Measurements from ENCODE around the gene CDK19. TPM values are rescaled to one million over a fixed set of nuclear protein-coding genes. Genes with fewer than 3 reads are reported as not detected.
"Not testable (repeated sequence)": the region's sequence is repeated elsewhere in the genome, so short reads cannot be mapped to it uniquely, and the experiment has no call there.

The CDK19 gene
- total RNA-seq, 5 donors from 2014 or later (not counting 1 experiment from before 2014, with no cell fraction given) = 11.4 to 16.1 (median 14.2) TPM

DNA sequence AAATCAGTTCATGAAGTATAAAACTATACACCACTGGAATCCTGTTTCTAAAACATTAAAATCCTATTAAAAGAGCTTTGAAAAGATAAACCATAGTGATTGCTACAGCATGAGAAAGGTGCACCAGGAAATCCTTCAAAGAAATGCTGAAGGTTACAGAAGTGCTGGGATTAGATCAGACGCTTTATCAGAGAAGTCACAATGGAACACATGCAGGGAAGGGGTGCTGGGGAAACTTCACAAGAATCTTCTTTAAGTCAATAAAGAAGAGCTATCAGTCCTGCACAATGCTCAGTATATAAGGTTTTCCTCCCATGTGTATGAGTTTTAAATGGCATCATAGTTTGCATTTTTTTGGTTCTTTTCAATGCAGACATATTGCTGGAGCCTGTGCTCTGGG lies 201.2 kb downstream of the CDK19 start:
- peaks cover 52% of the 10 kb centered on the region for H3K36me3 Mint-ChIP-seq
- no peak overlapping the region for H3K27ac Mint-ChIP-seq
- no peaks in the 10 kb centered on the region for H3K27me3 ChIP-seq (replicated peaks in 1 of 2; ENCODE audit: control insufficient read depth in 2 of 2, extremely low read depth in 1 of 2, insufficient read depth in 2 of 2, low read length in 1 of 2)
- ChIA-PET POLR2A (no interaction called here), CTCF (interaction anchor here in 1 of 2 donors (0.5 to 0.9 kb wide), 2 partner anchors 84 to 88 kb away, joined by 3 read pairs; no protein-coding TSS in a partner anchor)
- no peaks in the 10 kb centered on the region for H3K27me3 Mint-ChIP-seq
- H3K4me3 ChIP-seq (ENCODE audit: control insufficient read depth in 1 of 2, extremely low read depth in 1 of 2, low read length in 1 of 2) = no peak overlapping the region
- no CpG with 5 or more reads among the region's 1 CpG for WGBS (ENCODE audit: insufficient coverage)
- DNase-seq (no peak), ATAC-seq (replicated peaks in 1 of 4) (no peak)
- H3K4me3 Mint-ChIP-seq = no peak overlapping the region
- no peaks in the 10 kb centered on the region for H3K4me1 ChIP-seq (ENCODE audit: control insufficient read depth in 1 of 2, extremely low read depth in 1 of 2, insufficient read depth in 2 of 2, low read length in 2 of 2)
- H3K9me3 ChIP-seq = no peaks in the 10 kb centered on the region
- H3K36me3 ChIP-seq (ENCODE audit: control insufficient read depth in 2 of 2, extremely low read depth in 1 of 2, insufficient read depth in 1 of 2, low read length in 1 of 2) = peaks cover 4 to 14% of the 10 kb centered on the region in 2 donors
- H3K27ac ChIP-seq (ENCODE audit: low read length) = no peak overlapping the region
- no peaks in the 10 kb centered on the region for H3K9me3 Mint-ChIP-seq
- H3K4me1 Mint-ChIP-seq = peaks cover 0 to 2% (median 0%) of the 10 kb centered on the region in 3 donors

DNA sequence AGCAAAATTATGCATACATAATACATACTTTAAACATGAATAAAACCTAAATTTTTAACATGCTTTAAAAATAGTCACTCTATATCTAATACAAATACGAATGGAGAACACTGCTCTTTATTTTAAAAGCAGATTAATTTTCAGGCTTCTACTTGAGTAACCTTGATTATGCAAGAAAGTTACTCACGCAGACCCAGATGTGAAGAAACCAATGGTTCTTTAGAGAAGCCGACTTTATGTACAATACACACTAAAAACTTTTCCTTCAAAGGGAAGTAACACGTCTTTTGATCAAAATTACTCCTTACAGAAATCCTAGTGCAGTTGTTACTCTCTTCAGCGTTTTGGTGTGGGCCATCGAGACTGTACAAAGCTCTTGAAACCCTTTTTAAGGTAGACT lies 201.9 kb downstream of the CDK19 start:
- Mint-ChIP-seq H3K4me1 (no peaks in the 10 kb centered on the region), H3K9me3 (no peaks in the 10 kb centered on the region), H3K27ac (no peak overlapping the region), H3K4me3 (no peak overlapping the region), H3K36me3 (peaks cover 48% of the 10 kb centered on the region), H3K27me3 (no peaks in the 10 kb centered on the region)
- Histone ChIP-seq H3K9me3 (no peaks in the 10 kb centered on the region), H3K4me3 (ENCODE audit: control insufficient read depth in 1 of 2, extremely low read depth in 1 of 2, low read length in 1 of 2) (no peak overlapping the region), H3K36me3 (ENCODE audit: control insufficient read depth in 2 of 2, extremely low read depth in 1 of 2, insufficient read depth in 1 of 2, low read length in 1 of 2) (peaks cover 4 to 14% of the 10 kb centered on the region in 2 donors), H3K27ac (ENCODE audit: low read length) (no peak overlapping the region), H3K27me3 (replicated peaks in 1 of 2; ENCODE audit: control insufficient read depth in 2 of 2, extremely low read depth in 1 of 2, insufficient read depth in 2 of 2, low read length in 1 of 2) (no peaks in the 10 kb centered on the region), H3K4me1 (ENCODE audit: control insufficient read depth in 1 of 2, extremely low read depth in 1 of 2, insufficient read depth in 2 of 2, low read length in 2 of 2) (no peaks in the 10 kb centered on the region)
- 100% methylated on average over 2 of the region's 6 CpGs for WGBS (ENCODE audit: insufficient coverage)
- DNase-seq (no peak), ATAC-seq (replicated peaks in 1 of 4) (no peak)
- CTCF ChIA-PET = interaction anchor here in 1 of 2 donors (0.5 kb wide), 1 partner anchor 84 kb away, joined by 3 read pairs; no protein-coding TSS in a partner anchor
- POLR2A ChIA-PET = no interaction called here

- H3K4me3 Mint-ChIP-seq = no peak overlapping the region
- ChIA-PET CTCF (interaction anchor here in 1 of 2 donors (0.5 to 0.6 kb wide), 2 partner anchors 11 to 30 kb away, joined by 3 read pairs; no protein-coding TSS in a partner anchor), POLR2A (no interaction called here)
- peaks cover 43% of the 10 kb centered on the region for H3K36me3 Mint-ChIP-seq
- DNase-seq (no peak), ATAC-seq (replicated peaks in 1 of 4) (no peak)
- H3K4me1 Mint-ChIP-seq = no peaks in the 10 kb centered on the region
- H3K9me3 Mint-ChIP-seq = no peaks in the 10 kb centered on the region
- Histone ChIP-seq H3K4me3 (ENCODE audit: control insufficient read depth in 1 of 2, extremely low read depth in 1 of 2, low read length in 1 of 2) (no peak overlapping the region), H3K9me3 (no peaks in the 10 kb centered on the region), H3K4me1 (ENCODE audit: control insufficient read depth in 1 of 2, extremely low read depth in 1 of 2, insufficient read depth in 2 of 2, low read length in 2 of 2) (no peaks in the 10 kb centered on the region), H3K36me3 (ENCODE audit: control insufficient read depth in 2 of 2, extremely low read depth in 1 of 2, insufficient read depth in 1 of 2, low read length in 1 of 2) (peaks cover 4 to 14% of the 10 kb centered on the region in 2 donors), H3K27me3 (replicated peaks in 1 of 2; ENCODE audit: control insufficient read depth in 2 of 2, extremely low read depth in 1 of 2, insufficient read depth in 2 of 2, low read length in 1 of 2) (no peaks in the 10 kb centered on the region), H3K27ac (ENCODE audit: low read length) (no peak overlapping the region)
- WGBS (ENCODE audit: insufficient coverage) = no CpG with 5 or more reads among the region's 1 CpG
- H3K27me3 Mint-ChIP-seq = no peaks in the 10 kb centered on the region
- H3K27ac Mint-ChIP-seq = no peak overlapping the region
Measured at GRCh38 chr6:110612298-110612697, 203.0 kb downstream of the CDK19 start.

DNA sequence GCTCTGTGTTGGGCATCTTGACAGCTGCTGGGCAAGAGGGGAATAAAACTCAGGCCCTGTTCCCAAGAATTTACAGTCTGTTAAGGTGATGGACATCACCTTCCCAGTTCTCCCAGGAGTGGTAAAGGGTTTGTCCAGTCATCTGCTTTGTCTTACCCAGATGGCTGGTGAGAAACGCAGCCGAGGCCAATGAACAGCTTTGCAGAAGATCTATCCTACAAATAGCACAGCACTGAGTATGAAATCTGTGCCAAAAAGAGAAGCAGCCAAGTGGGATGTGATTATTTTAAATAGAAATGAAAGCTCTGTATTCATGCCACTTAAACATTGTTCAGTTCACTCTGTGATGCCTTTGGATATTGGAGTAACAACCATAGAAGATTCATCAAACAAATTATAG lies 206.2 kb downstream of the CDK19 start:
- POLR2A ChIA-PET = no interaction called here
- ATAC-seq (replicated peaks in 1 of 4) = no peak

DNA sequence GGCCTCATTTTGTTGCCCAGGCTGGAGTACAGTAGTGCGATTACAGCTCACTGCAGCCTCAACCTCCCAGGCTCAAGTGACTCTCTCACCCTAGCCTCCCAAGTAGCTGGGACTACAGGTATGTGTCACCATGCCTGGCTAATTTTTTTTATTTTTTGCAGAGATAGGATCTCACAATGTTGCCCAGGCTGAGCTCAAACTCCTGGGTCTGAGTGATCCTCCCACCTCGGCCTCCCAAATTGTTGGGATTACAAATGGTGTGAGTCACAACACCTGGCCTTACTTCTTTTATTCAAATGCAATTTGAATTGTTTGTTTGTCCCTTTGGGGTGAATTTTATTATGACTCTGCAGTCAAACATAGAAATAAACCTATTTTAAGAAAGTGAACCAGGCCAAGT lies 207.1 kb downstream of the CDK19 start:
- Mint-ChIP-seq H3K27me3 (no peaks in the 10 kb centered on the region), H3K9me3 (no peaks in the 10 kb centered on the region), H3K36me3 (peaks cover 20% of the 10 kb centered on the region), H3K4me1 (no peaks in the 10 kb centered on the region), H3K27ac (no peak overlapping the region), H3K4me3 (no peak overlapping the region)
- Histone ChIP-seq H3K36me3 (ENCODE audit: control insufficient read depth in 2 of 2, extremely low read depth in 1 of 2, insufficient read depth in 1 of 2, low read length in 1 of 2) (peaks cover 0 to 4% of the 10 kb centered on the region in 2 donors), H3K27ac (ENCODE audit: low read length) (no peak overlapping the region), H3K9me3 (no peaks in the 10 kb centered on the region), H3K27me3 (replicated peaks in 1 of 2; ENCODE audit: control insufficient read depth in 2 of 2, extremely low read depth in 1 of 2, insufficient read depth in 2 of 2, low read length in 1 of 2) (no peaks in the 10 kb centered on the region), H3K4me3 (ENCODE audit: control insufficient read depth in 1 of 2, extremely low read depth in 1 of 2, low read length in 1 of 2) (no peak overlapping the region), H3K4me1 (ENCODE audit: control insufficient read depth in 1 of 2, extremely low read depth in 1 of 2, insufficient read depth in 2 of 2, low read length in 2 of 2) (no peaks in the 10 kb centered on the region)
- ATAC-seq (replicated peaks in 1 of 4) (no peak), DNase-seq (no peak)
- no CpG with 5 or more reads among the region's 2 CpGs for WGBS (ENCODE audit: insufficient coverage)
- CTCF ChIA-PET = no interaction called here
- POLR2A ChIA-PET = interaction anchor here in 1 of 2 donors (0.7 kb wide), 1 partner anchor 396 kb away, joined by 10 read pairs; no protein-coding TSS in a partner anchor

More for the DNA sequence above, 206.2 kb downstream of the CDK19 start:
- Mint-ChIP-seq H3K36me3 (peaks cover 24% of the 10 kb centered on the region), H3K9me3 (no peaks in the 10 kb centered on the region), H3K4me3 (no peak overlapping the region), H3K27ac (no peak overlapping the region), H3K4me1 (no peaks in the 10 kb centered on the region), H3K27me3 (no peaks in the 10 kb centered on the region)
- DNase-seq = no peak
- Histone ChIP-seq H3K9me3 (no peaks in the 10 kb centered on the region), H3K27ac (ENCODE audit: low read length) (no peak overlapping the region), H3K36me3 (ENCODE audit: control insufficient read depth in 2 of 2, extremely low read depth in 1 of 2, insufficient read depth in 1 of 2, low read length in 1 of 2) (peaks cover 4 to 7% of the 10 kb centered on the region in 2 donors), H3K4me3 (ENCODE audit: control insufficient read depth in 1 of 2, extremely low read depth in 1 of 2, low read length in 1 of 2) (no peak overlapping the region), H3K4me1 (ENCODE audit: control insufficient read depth in 1 of 2, extremely low read depth in 1 of 2, insufficient read depth in 2 of 2, low read length in 2 of 2) (no peaks in the 10 kb centered on the region), H3K27me3 (replicated peaks in 1 of 2; ENCODE audit: control insufficient read depth in 2 of 2, extremely low read depth in 1 of 2, insufficient read depth in 2 of 2, low read length in 1 of 2) (no peaks in the 10 kb centered on the region)
- WGBS (ENCODE audit: insufficient coverage) = no CpG with 5 or more reads among the region's 2 CpGs
- CTCF ChIA-PET = no interaction called here

DNA sequence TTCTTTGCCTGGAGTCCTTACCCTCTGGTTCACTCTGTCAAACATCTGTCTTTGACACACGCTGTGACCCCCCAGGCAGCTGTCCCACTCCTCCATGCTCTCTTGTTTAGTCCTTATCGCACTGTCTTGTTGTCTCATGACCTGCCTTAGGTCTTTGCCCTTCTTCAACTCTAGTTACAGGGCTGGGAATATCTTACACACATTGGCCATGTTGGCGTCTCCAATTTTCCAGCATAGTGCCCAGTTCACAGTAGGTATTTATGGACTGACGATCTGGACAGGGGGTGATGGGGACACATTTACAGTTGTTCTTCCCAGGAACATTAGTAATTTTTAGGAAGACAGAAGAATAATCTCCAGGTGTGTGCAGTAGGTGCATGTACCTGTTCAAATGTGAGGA lies 209.1 kb downstream of the CDK19 start:
- no peaks in the 10 kb centered on the region for H3K36me3 ChIP-seq (ENCODE audit: control insufficient read depth in 2 of 2, extremely low read depth in 1 of 2, insufficient read depth in 1 of 2, low read length in 1 of 2)
- no peaks in the 10 kb centered on the region for H3K27me3 ChIP-seq (replicated peaks in 1 of 2; ENCODE audit: control insufficient read depth in 2 of 2, extremely low read depth in 1 of 2, insufficient read depth in 2 of 2, low read length in 1 of 2)
- no peaks in the 10 kb centered on the region for H3K9me3 ChIP-seq
- H3K4me3 ChIP-seq (ENCODE audit: control insufficient read depth in 1 of 2, extremely low read depth in 1 of 2, low read length in 1 of 2) = no peak overlapping the region
- H3K36me3 Mint-ChIP-seq = peaks cover 11% of the 10 kb centered on the region
- no peak overlapping the region for H3K4me3 Mint-ChIP-seq
- ChIA-PET POLR2A (no interaction called here), CTCF (no interaction called here)
- WGBS (ENCODE audit: insufficient coverage) = 100% methylated on average over 2 of the region's 4 CpGs
- ATAC-seq (replicated peaks in 1 of 4) (no peak), DNase-seq (no peak)
- no peaks in the 10 kb centered on the region for H3K27me3 Mint-ChIP-seq
- H3K27ac ChIP-seq (ENCODE audit: low read length) = no peak overlapping the region
- no peaks in the 10 kb centered on the region for H3K4me1 Mint-ChIP-seq
- H3K9me3 Mint-ChIP-seq = no peaks in the 10 kb centered on the region
- no peak overlapping the region for H3K27ac Mint-ChIP-seq
- H3K4me1 ChIP-seq (ENCODE audit: control insufficient read depth in 1 of 2, extremely low read depth in 1 of 2, insufficient read depth in 2 of 2, low read length in 2 of 2) = no peaks in the 10 kb centered on the region

GRCh38 chr6:110600640-110601039 lies 214.6 kb downstream of the CDK19 start:
- CTCF ChIA-PET; H3K4me3 ChIP-seq (ENCODE audit: control insufficient read depth in 1 of 2, extremely low read depth in 1 of 2, low read length in 1 of 2); H3K9me3 Mint-ChIP-seq; H3K27me3 ChIP-seq (replicated peaks in 1 of 2; ENCODE audit: control insufficient read depth in 2 of 2, extremely low read depth in 1 of 2, insufficient read depth in 2 of 2, low read length in 1 of 2); ATAC-seq (replicated peaks in 1 of 4); H3K4me3 Mint-ChIP-seq; H3K9me3 ChIP-seq; POLR2A ChIA-PET; H3K27ac ChIP-seq (ENCODE audit: low read length); DNase-seq; H3K4me1 ChIP-seq (ENCODE audit: control insufficient read depth in 1 of 2, extremely low read depth in 1 of 2, insufficient read depth in 2 of 2, low read length in 2 of 2); H3K4me1 Mint-ChIP-seq; H3K27me3 Mint-ChIP-seq; H3K27ac Mint-ChIP-seq; H3K36me3 ChIP-seq (ENCODE audit: control insufficient read depth in 2 of 2, extremely low read depth in 1 of 2, insufficient read depth in 1 of 2, low read length in 1 of 2): not testable (repeated sequence)
- peaks cover 13% of the 10 kb centered on the region for H3K36me3 Mint-ChIP-seq
- no CpG with 5 or more reads among the region's 3 CpGs for WGBS (ENCODE audit: insufficient coverage)

Data from T-cell (primary cell).